PC-9 (cell line): ENCODE measurements around the gene RHOBTB1. TPM values are rescaled to one million over a fixed set of nuclear protein-coding genes. Genes with fewer than 3 reads are reported as not detected.

Experiments used
- BruUV-seq: library from RNA; stranded (reverse); fragments of 400-500 nt; replicated peaks from 2 replicates; lab custom pipeline; 2021; lab: Mats Ljungman, UMichigan
- CTCF ChIA-PET: fragments of 300-600 bp; sonication (Branson Sonifier 250); formaldehyde crosslinking; loops from one replicate; lab custom pipeline; 2022; ENCODE audit warnings: antibody characterized with exemption; lab: Charles Lee
- POLR2A ChIA-PET: fragments of 300-600 bp; sonication (Branson Sonifier 250); formaldehyde crosslinking; loops from one replicate; lab custom pipeline; 2022; ENCODE audit warnings: antibody characterized with exemption; ENCODE audit not compliant: unreplicated experiment; lab: Charles Lee
- DNase-seq, 2 experiments: peaks; one replicate each; pipeline versions ENCODE4 v3.0.0 to v3.0.0-alpha.2; 2015 to 2022; ENCODE audit warnings: mixed read lengths in 1 of 2
- H2AFZ ChIP-seq: fragments of 200-600 bp; sonication (generic); 2 replicates; pipeline ENCODE4 v1.8.1; 2017; ENCODE audit warnings: antibody characterized with exemption
- H3F3A ChIP-seq: fragments of 200-600 bp; sonication (generic); 2 replicates; pipeline ENCODE4 v1.8.1; 2017; ENCODE audit warnings: antibody characterized with exemption, mild to moderate bottlenecking, low read depth; ENCODE audit not compliant: insufficient read depth
- H3K27ac ChIP-seq: fragments of 200-600 bp; sonication (generic); 2 replicates; pipeline ENCODE4 v1.6.1; 2016; ENCODE audit warnings: mixed run types
- H3K27me3 ChIP-seq: fragments of 200-600 bp; sonication (generic); 2 replicates; pipeline ENCODE4 v1.6.1; 2016; ENCODE audit warnings: low read depth, mixed run types; ENCODE audit not compliant: insufficient read depth
- H3K36me3 ChIP-seq: fragments of 200-600 bp; sonication (generic); 2 replicates; pipeline ENCODE4 v1.6.1; 2016; ENCODE audit warnings: low read depth, mixed run types
- H3K4me1 ChIP-seq: fragments of 200-600 bp; sonication (generic); replicated peaks from 2 replicates; pipeline ENCODE4 v1.6.1; 2016; ENCODE audit warnings: mixed run types; ENCODE audit not compliant: insufficient read depth
- H3K4me2 ChIP-seq: fragments of 200-600 bp; sonication (generic); 2 replicates; pipeline ENCODE4 v1.6.1; 2017; ENCODE audit warnings: mixed run types
- H3K4me3 ChIP-seq: fragments of 200-600 bp; sonication (generic); 2 replicates; pipeline ENCODE4 v1.6.1; 2016; ENCODE audit warnings: mixed run types
- H3K79me2 ChIP-seq: fragments of 200-600 bp; sonication (generic); 2 replicates; pipeline ENCODE4 v1.6.1; 2017; ENCODE audit warnings: low read depth, mixed run types
- H3K9me2 ChIP-seq: fragments of 200-600 bp; sonication (generic); 2 replicates; pipeline ENCODE4 v1.8.1; 2017; ENCODE audit warnings: mild to moderate bottlenecking; ENCODE audit not compliant: insufficient read depth
- H3K9me3 ChIP-seq: fragments of 200-600 bp; sonication (generic); 2 replicates; pipeline ENCODE4 v1.8.1; 2016; ENCODE audit warnings: low read depth; ENCODE audit not compliant: insufficient read depth
- H4K20me1 ChIP-seq: fragments of 200-600 bp; sonication (generic); 2 replicates; pipeline ENCODE4 v1.8.1; 2017; ENCODE audit not compliant: insufficient read depth
- EZH2 ChIP-seq: fragments of 200-600 bp; sonication (generic); IDR thresholded peaks from 2 replicates; pipeline ENCODE4 v1.8.0; 2017; ENCODE audit warnings: antibody characterized with exemption, low read depth
- intact Hi-C: fragments of 100-400 bp; cut with micrococcal nuclease; formaldehyde crosslinking; loops from one replicate; pipeline ENCODE4 v1.10.0; 2022; ENCODE audit not compliant: unreplicated experiment
- total RNA-seq: library from RNA; stranded (reverse); gene quantifications from 2 replicates; pipeline ENCODE4 v1.2.3, GENCODE V29; 2021
- TF ChIP-seq, protein P1 (sequence below): fragments of 200-600 bp; sonication (generic); conservative IDR thresholded peaks from 2 replicates; pipeline ENCODE4 v1.6.1; 2017; ENCODE audit warnings: mixed run types, antibody characterized with exemption, mild to moderate bottlenecking, moderate library complexity

RHOBTB1 gene
- total RNA-seq, 1 experiment from 2014 or later, result 5.2 TPM

DNA sequence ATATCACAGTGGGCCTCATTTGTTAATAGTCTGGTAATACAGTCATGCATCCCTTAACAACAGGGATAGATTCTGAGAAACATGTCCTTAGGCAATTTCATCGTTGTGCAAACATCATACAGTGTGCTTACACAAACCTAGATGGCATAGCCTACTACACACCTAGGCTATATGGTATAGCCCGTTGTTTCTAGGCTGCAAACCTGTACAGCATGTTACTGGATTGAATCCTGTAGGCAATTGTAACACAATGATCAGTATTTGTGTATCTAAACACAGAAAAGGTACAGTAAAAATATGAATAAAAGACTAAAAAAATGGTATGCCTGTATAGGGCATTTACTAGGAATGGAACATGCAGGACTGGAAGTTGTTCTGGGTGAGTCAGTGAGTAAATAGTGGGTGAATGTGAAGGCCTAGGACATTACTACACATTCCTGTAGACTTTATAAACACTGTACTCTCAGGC is 12.0 kb upstream of the RHOBTB1 start:
- ChIA-PET POLR2A (no interaction called here), CTCF (no interaction called here)
- Histone ChIP-seq H4K20me1 (no peaks in the 10 kb centered on the region), H3K4me3 (no peak overlapping the region), H3K36me3 (no peaks in the 10 kb centered on the region), H3F3A (peaks cover 16% of the 10 kb centered on the region), H3K27me3 (no peaks in the 10 kb centered on the region), H3K27ac (peak overlapping the region; percentile 45), H3K9me2 (no peaks in the 10 kb centered on the region), H3K4me2 (peak overlapping the region; percentile 65), H3K9me3 (no peaks in the 10 kb centered on the region; the same call in 1 of the 2 replicates), H3K4me1 (peaks cover 37% of the 10 kb centered on the region), H2AFZ (no peak overlapping the region), H3K79me2 (no peaks in the 10 kb centered on the region)
- peak; percentile 20 to 90 for DNase-seq
- TF ChIP-seq, protein P1, sequence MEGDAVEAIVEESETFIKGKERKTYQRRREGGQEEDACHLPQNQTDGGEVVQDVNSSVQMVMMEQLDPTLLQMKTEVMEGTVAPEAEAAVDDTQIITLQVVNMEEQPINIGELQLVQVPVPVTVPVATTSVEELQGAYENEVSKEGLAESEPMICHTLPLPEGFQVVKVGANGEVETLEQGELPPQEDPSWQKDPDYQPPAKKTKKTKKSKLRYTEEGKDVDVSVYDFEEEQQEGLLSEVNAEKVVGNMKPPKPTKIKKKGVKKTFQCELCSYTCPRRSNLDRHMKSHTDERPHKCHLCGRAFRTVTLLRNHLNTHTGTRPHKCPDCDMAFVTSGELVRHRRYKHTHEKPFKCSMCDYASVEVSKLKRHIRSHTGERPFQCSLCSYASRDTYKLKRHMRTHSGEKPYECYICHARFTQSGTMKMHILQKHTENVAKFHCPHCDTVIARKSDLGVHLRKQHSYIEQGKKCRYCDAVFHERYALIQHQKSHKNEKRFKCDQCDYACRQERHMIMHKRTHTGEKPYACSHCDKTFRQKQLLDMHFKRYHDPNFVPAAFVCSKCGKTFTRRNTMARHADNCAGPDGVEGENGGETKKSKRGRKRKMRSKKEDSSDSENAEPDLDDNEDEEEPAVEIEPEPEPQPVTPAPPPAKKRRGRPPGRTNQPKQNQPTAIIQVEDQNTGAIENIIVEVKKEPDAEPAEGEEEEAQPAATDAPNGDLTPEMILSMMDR, result no peak
- TF ChIP-seq EZH2, result no peak
- no TSS peak for BruUV-seq
- intact Hi-C loops, result loop anchor here (1.0 kb wide), 1 partner anchor 12 kb away; the partner anchor contains the start of gene RHOBTB1

DNA sequence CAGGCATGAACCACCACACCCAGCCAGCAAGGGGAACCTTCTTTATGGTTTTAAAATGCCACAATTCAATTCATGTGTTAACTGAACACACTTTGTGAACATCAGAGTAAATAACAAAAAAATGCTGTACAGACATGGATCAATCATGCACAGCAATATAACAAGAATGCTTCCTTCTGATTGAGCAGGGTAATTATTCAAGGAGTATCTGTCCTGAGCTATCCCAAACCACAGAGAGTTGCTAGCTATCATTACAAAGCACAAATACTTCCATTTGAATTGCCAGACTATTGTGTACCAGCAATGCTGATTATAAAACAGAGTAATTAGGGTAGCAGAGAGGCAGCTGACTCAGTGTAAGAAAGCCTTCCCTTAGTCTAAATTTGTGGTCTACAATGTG is 11.3 kb upstream of the RHOBTB1 start:
- POLR2A ChIA-PET, result no interaction called here

DNA sequence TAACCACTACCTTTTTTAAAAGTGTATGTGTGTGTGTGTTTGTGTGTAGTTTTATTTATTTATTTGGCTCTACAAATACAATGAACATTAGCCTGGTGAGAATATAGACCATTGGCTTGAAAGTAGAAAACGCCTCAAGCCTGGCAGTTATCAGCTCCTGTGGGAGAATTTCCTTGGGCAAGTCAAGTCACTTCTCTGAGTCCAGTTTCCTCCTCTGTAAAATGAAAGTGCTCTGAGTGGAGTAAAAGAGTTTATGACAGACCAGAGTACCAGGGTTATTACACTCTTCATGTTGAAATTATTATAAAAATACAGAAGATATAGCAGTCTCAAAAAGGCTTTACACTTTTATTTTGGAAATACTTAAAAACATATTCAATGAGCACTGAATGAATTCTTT is 10.1 kb upstream of the RHOBTB1 start:
- Histone ChIP-seq H3K9me2 (no peaks in the 10 kb centered on the region), H3K79me2 (no peaks in the 10 kb centered on the region), H4K20me1 (no peaks in the 10 kb centered on the region), H3K4me3 (no peak overlapping the region), H3K4me1 (peaks cover 37% of the 10 kb centered on the region), H3K9me3 (no peaks in the 10 kb centered on the region; the same call in 1 of the 2 replicates), H3K36me3 (no peaks in the 10 kb centered on the region), H3K27me3 (no peaks in the 10 kb centered on the region), H3K4me2 (no peak overlapping the region), H2AFZ (no peak overlapping the region), H3F3A (peaks cover 16% of the 10 kb centered on the region), H3K27ac (no peak overlapping the region)
- no TSS peak for BruUV-seq
- ChIA-PET CTCF (interaction anchor here (0.6 kb wide), 1 partner anchor 1855 kb away, joined by 3 read pairs; no protein-coding TSS in a partner anchor), POLR2A (no interaction called here)
- intact Hi-C loops, result no loop called here
- TF ChIP-seq EZH2, result no peak
- TF ChIP-seq, protein P1, result no peak
- DNase-seq, result no peak

More for the DNA sequence above, 11.3 kb upstream of the RHOBTB1 start:
- no peak for TF ChIP-seq EZH2
- TF ChIP-seq, protein P1, result no peak
- intact Hi-C loops, result no loop called here
- Histone ChIP-seq H3K9me3 (no peaks in the 10 kb centered on the region; the same call in 1 of the 2 replicates), H3K36me3 (no peaks in the 10 kb centered on the region), H4K20me1 (no peaks in the 10 kb centered on the region), H3K9me2 (no peaks in the 10 kb centered on the region), H3K4me1 (peaks cover 37% of the 10 kb centered on the region), H3K4me3 (no peak overlapping the region), H2AFZ (no peak overlapping the region), H3K4me2 (peak overlapping the region; percentile 65; the same call in 1 of the 2 replicates), H3K27ac (0 out of 2 replicates have a peak overlapping the region, but pooled peaks have one; percentile 45), H3K79me2 (no peaks in the 10 kb centered on the region), H3K27me3 (no peaks in the 10 kb centered on the region), H3F3A (peaks cover 16% of the 10 kb centered on the region)
- DNase-seq, result no peak
- CTCF ChIA-PET, result no interaction called here
- BruUV-seq, result no TSS peak
